Brain microvascular endothelial cell (primary cell): Measurements from ENCODE around the gene PTPN14.
A peak's percentile ranks its signal among the peaks of the same experiment; 100 is the strongest.

Experiments used
- DNase-seq: peaks from one replicate; pipeline ENCODE4 v3.0.0-alpha.2; 2020
- H3K27ac ChIP-seq: fragments of 250-450 bp; sonication (Bioruptor Pico); 2 replicates; pipeline ENCODE4 v1.5.1; 2020; ENCODE audit warnings: mild to moderate bottlenecking, moderate library complexity
- H3K27me3 ChIP-seq: fragments of 250-450 bp; sonication (Bioruptor Pico); replicated peaks from 2 replicates; pipeline ENCODE4 v1.5.1; 2020; ENCODE audit warnings: mild to moderate bottlenecking
- H3K36me3 ChIP-seq: fragments of 250-450 bp; sonication (Bioruptor Pico); replicated peaks from 2 replicates; pipeline ENCODE4 v1.5.1; 2020; ENCODE audit warnings: mild to moderate bottlenecking
- H3K4me3 ChIP-seq: 2 replicates; pipeline ENCODE4 v1.5.1; 2011; ENCODE audit warnings: low read depth, mild to moderate bottlenecking, control low read depth, low read length, moderate library complexity
- in situ Hi-C: cut with HindIII; loops from 2 replicates; pipeline ENCODE4 v1.10.0; 2017; ENCODE audit warnings: low sequenced_read_pairs, low pct_ligation_motif_present
- TF ChIP-seq, protein P1 (sequence below): IDR thresholded peaks from 2 replicates; pipeline ENCODE4 v1.5.1; 2011; ENCODE audit warnings: low read depth, mild to moderate bottlenecking, moderate library complexity, low read length, control low read depth, inconsistent platforms; ENCODE audit errors: missing control alignments

The PTPN14 gene

DNA sequence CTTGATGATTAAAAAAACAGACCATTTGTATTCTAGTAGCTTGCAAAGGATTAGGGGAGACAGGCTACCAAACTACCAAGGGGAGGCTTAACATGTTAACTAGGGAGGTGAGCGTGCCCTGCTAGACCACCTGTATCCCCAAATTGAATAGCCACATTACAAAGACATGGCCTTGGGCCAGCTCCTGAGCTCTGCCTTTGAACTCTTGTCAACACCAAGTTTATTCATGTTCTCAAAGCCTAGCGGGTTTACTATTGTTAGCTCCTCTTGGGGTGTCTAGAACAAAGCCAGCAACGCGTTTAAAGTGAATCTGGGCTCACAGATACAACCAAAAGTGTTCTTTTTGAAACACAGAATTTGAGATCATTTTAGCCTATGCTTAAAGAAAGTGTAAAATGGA, 234.1 kb downstream of the PTPN14 start:
- in situ Hi-C loops, result no loop called here
- Histone ChIP-seq H3K4me3 (no peak overlapping the region), H3K27me3 (no peaks in the 10 kb centered on the region), H3K27ac (no peak overlapping the region), H3K36me3 (no peaks in the 10 kb centered on the region)
- DNase-seq, result no peak
- TF ChIP-seq, protein P1, sequence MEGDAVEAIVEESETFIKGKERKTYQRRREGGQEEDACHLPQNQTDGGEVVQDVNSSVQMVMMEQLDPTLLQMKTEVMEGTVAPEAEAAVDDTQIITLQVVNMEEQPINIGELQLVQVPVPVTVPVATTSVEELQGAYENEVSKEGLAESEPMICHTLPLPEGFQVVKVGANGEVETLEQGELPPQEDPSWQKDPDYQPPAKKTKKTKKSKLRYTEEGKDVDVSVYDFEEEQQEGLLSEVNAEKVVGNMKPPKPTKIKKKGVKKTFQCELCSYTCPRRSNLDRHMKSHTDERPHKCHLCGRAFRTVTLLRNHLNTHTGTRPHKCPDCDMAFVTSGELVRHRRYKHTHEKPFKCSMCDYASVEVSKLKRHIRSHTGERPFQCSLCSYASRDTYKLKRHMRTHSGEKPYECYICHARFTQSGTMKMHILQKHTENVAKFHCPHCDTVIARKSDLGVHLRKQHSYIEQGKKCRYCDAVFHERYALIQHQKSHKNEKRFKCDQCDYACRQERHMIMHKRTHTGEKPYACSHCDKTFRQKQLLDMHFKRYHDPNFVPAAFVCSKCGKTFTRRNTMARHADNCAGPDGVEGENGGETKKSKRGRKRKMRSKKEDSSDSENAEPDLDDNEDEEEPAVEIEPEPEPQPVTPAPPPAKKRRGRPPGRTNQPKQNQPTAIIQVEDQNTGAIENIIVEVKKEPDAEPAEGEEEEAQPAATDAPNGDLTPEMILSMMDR, result no peak

DNA sequence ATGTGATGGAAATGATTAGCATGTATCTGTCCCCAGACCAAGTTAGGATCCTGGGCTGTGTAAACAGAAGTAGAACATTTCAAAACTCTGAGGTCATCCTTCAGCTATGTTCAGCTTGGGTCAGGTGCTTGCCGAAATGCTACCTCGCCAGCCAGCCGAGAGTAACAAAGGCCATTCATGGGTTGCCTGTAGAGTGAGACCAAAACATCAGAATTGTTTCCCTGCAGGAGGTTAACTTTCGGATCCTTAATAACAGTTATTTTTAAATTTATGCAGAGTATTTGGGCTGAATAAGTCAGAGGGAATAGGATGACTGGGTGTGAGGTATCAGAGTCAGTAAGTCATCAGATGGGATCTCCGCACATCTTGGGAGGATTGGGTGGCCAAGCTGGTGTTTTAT, 234.8 kb downstream of the PTPN14 start:
- Histone ChIP-seq H3K36me3 (no peaks in the 10 kb centered on the region), H3K27ac (no peak overlapping the region), H3K27me3 (no peaks in the 10 kb centered on the region), H3K4me3 (no peak overlapping the region)
- in situ Hi-C loops, result no loop called here
- TF ChIP-seq, protein P1, result no peak
- DNase-seq, result peak; percentile 22

DNA sequence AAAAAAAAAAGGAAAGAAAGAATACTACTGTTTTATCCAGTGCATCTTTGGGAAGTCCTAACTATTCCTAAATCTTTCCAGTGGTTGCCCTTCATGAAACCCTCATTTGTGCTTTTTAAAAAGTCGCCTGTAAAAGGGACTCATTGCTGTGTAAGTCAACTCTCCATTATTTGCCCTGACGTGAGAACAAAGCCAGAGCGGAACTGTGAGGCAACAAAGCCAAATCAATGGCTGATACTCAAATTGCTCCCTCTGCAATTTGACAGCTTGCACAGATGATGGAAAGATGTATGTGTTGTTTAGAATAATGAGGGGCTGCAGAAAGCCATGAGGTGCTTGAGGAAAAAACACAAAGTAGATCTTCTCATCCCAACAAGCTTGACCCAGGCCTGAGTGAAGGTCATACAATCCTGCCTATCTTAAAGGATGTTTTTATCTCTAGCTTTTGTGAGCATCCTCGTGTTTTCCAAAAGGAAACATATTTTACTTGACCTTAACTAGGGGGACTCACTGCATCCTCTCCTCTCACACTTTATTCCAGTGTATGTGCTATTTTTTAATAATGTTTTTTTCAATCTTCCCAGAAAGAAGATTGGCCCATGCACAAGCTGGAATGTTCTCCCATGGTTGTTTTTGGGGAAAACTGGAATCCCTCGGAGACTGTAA, 237.1 kb downstream of the PTPN14 start:
- H3K36me3 ChIP-seq, result no peaks in the 10 kb centered on the region
- TF ChIP-seq, protein P1, result no peak
- no peak overlapping the region for H3K27ac ChIP-seq
- H3K4me3 ChIP-seq, result no peak overlapping the region
- no peak for DNase-seq
- no peaks in the 10 kb centered on the region for H3K27me3 ChIP-seq
- in situ Hi-C loops, result no loop called here

DNA sequence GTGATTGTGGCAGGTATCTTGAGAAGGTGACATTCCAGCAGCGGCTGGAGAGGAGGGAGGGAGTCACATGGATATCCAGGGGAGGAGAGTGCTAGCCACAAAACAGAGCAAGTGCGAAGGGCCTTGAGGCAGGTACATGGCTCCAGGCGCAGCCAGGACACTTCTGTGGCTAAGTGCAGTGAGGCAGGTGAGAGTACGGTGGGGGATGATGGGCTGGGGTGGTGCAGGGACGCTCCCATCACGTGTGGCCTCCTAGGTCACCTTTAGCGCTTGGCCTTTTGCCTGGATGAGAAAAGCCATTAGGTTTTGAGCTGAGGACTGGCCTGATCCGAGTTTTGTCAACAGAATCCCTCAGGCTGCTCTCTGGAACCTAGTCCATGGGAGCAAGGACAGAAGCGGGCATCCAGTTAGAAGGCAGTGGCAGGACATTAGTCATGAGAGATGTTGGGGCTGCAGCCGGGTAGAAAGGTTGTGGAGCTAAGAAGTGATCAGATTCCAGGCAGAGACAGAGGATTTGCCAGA, 238.8 kb downstream of the PTPN14 start:
- H3K36me3 ChIP-seq, result no peaks in the 10 kb centered on the region
- TF ChIP-seq, protein P1, result no peak
- no peaks in the 10 kb centered on the region for H3K27me3 ChIP-seq
- no peak for DNase-seq
- H3K27ac ChIP-seq, result no peak overlapping the region
- no peak overlapping the region for H3K4me3 ChIP-seq
- in situ Hi-C loops, result no loop called here

DNA sequence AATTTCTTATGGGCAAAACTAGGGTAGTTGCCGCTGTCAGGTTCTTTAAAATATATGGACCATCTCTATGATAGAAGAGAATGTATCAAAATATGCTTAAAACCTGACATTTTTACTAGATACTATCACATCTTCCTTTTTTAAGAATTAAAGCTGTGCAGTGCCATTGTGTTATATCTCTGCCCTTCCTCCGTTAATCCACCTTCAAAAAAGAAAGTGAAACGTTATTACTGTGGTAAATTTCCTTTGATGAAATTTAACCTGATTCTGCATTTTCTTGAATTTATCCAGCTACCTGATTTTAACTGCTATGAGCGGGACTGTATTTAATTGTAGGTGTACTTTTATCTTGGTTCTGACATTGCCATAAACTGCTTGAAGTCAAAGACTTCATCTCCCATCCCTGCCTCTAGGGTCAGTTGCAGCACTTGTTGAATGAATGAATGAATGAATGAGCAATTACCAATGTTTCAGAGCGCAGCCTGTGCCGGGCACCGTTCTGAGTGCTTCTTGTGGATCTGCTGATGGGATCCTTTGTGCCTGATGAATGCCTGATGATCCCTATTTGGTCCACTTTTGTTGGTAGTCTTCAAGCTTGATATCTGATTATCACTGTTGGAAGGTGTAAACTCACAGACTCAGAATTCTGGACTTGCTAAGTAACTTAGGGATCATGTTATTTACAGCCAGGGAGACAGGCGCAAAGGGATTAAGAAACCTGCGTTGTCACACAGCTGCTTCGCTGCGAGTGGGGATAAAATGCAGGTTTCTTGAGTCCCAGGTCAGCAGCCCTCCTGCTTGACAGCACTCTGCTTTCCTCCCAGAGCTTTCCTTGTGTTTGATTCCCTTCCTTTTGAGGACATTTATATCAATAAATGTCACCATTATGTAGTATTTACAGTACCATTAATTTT, 240.4 kb downstream of the PTPN14 start:
- in situ Hi-C loops, result no loop called here
- no peaks in the 10 kb centered on the region for H3K27me3 ChIP-seq
- TF ChIP-seq, protein P1, result no peak
- no peaks in the 10 kb centered on the region for H3K36me3 ChIP-seq
- no peak for DNase-seq
- no peak overlapping the region for H3K4me3 ChIP-seq
- no peak overlapping the region for H3K27ac ChIP-seq
